ENCODE results near the gene INSC.
"Not testable (repeated sequence)": the region's sequence is repeated elsewhere in the genome, so short reads cannot be mapped to it uniquely, and the experiment has no call there.

Gene INSC

GRCh38 chr11:15114501-15115475, at the start of gene INSC:
TSS of gene INSC (plus strand) at chr11:15114923. CDS start at chr11:15149175, 34,252 bp downstream.
- DNase-seq (ENCODE audit: low read depth), result no peak

- DNase-seq (ENCODE audit: low read depth), result not testable (repeated sequence)
Observed at GRCh38 chr11:15069751-15070150, 45.0 kb upstream of the INSC start.

- DNase-seq (ENCODE audit: low read depth), result no peak
Observed at GRCh38 chr11:15071556-15072255, 43.0 kb upstream of the INSC start.

GRCh38 chr11:15072551-15073143, 42.1 kb upstream of the INSC start:
- no peak for DNase-seq (ENCODE audit: low read depth)

DNA sequence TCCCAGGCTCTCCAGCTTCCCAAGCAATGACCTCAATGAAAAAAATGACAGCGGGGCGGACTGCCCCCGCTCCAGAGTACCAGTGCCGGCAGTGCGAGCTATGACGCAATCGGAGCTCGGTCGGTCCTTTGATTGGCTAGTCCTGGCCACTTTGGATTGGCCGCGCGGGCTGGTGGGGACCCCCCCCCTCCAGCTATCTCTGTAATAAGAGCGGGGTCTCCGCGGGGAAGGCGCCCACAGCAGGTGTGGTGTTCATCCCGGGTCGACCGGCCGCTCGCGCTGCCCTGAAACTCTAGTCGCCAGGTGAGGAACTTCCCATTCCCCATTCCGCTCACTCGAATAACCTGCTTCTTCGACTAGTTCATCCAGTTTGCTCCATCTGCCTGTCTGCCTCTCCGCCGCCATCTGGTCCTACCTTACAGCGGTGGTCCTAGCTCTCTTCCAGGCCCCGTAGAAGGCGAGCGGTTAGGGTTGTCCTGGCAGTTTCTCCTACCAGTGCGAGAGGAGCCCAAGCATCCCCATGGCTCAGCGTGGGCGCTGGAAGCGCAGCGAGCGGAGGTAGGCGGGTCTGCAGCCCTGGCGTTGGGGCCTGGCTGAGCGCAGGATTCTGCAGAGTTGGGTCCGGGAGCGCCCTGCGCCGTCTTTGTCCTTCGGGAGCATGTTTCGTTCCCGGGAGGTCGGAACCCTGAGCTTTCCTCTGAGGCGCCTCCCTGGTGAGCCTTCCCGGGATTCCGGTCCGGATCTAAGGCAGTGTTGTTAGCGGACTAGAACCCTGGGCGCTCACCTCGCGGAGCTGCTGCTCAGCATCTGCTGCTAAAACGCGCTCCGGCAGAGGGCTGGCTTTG, 41.1 kb upstream of the INSC start, which contains the start of gene CALCB:
Gene CALCB, plus strand, starts transcription at position 233 of the 845 bp plus-strand sequence. CDS start 1,126 bp downstream, outside the sequence.
- DNase-seq (ENCODE audit: low read depth), result no peak

DNA sequence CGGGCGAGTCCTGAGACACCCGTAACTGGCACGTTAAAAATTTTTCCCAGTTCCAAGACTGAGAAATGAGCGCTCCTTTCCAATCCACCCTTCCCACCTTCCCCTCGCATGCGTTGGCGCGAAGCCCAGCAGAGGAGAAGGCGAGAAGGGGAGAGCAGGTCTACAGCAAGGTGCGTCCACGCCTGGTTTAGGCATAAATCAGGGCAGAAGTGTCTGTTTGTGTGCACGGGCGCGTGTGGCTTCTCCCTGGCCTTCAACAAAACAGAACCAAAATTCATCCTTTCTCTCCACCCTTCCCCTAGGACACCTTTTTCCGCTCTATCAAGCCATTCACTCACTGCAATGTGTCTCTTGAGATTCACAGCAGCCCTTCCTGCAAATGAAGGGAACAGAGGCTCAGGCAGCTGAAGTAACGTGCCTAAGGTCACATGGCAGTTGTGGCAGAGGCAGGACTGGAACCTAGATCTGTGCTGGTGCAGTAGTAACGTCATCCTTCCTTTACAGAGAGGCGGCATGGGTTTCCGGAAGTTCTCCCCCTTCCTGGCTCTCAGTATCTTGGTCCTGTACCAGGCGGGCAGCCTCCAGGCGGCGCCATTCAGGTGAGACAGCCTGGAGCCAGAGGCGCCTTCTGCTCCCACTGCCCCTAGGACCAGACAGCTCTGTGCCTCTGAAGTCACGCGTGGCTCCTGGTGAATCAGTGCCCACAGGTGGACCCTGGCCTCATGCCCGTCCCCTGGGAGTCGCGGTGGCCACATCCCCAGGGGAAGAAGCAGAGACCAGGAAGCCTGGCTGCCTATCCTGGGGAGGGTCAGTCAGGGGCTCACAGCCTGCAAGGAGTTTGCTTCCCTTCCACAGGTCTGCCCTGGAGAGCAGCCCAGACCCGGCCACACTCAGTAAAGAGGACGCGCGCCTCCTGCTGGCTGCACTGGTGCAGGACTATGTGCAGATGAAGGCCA, 40.2 kb upstream of the INSC start:
- DNase-seq (ENCODE audit: low read depth), result peak; percentile 40

- DNase-seq (ENCODE audit: low read depth), result no peak
Observed at GRCh38 chr11:15075162-15075526, 39.6 kb upstream of the INSC start.

DNA sequence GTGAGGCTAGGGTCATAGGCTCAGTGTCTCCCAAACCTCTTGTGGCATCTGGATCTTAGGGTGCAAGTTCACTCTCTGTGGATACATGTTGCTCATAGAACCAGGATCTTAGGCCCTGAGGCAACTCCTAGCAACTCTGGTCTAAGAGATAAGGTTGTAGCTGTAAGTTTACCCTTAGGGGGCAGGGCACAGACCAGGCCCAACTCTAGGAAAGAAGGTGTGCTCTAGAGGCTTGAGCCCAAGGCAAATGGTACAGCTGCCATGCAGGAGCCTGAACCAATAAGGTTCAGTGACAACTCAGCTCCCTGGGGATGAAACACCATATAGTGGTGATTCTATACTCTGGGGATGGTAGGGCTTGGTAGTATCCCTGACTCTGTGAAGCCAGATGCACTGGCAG, 23.5 kb upstream of the INSC start:
- DNase-seq (ENCODE audit: low read depth), result no peak

DNA sequence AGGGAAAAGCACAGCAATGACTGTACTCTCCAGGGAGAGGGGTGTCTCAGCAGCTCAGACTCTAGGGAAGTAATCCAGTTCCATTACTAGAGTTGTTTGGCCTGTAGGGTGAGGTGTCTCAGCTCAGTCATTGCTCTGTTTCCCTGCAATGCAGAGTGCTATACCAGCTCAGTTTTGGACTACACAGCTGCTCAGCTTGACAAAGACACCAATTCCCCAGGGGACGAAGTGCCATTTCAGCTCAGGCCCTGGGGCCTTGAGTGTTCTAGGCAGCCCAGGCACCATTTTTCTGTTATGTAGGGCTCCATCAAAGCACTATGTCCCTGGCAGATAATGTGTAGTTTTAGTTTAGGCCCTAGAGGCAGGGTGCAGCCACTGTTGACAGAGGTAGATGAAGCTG, 23.1 kb upstream of the INSC start:
- no peak for DNase-seq (ENCODE audit: low read depth)

DNA sequence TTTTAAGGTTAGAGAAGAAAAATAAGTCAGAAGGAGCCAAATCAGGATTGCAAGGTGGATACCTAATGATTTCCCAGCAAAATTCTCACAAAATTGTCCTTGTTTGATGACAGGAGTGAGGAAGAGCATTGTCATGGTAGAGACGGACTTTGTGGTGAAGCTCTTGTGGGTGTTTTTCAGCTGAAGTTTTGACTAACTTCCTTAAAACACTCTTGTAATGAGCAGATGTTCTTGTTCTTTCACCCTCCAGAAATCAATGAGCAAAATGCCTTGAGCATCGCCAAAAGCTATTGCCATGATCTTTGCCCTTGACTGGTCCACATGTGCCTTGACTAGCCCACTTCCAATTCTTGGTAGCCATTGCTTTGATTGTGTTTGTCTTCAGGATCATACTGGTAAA, 21.3 kb upstream of the INSC start:
- no peak for DNase-seq (ENCODE audit: low read depth)

- no peak for DNase-seq (ENCODE audit: low read depth)
Observed at GRCh38 chr11:15095736-15096228, 18.9 kb upstream of the INSC start.

GRCh38 chr11:15097411-15097810, 17.3 kb upstream of the INSC start:
- no peak for DNase-seq (ENCODE audit: low read depth)

DNA sequence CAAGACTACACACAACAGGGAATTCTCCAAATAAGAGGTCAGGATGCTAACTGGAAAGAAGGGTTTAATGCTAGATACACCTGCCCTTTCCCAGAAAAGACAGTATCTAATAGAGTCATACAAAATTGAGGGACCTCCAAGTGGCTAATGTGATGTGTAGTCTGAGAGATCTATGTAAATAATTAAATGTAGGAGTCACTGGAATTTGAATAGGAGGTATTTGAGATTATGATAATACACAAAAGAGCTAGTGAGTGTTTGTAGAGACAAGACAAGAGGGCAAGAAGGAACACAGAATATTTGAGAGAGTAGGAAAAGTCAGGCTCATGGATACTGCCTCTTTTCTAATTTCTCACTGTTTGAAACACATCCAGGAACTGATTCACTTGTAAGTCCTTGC, 15.5 kb upstream of the INSC start:
- DNase-seq (ENCODE audit: low read depth), result no peak

DNA sequence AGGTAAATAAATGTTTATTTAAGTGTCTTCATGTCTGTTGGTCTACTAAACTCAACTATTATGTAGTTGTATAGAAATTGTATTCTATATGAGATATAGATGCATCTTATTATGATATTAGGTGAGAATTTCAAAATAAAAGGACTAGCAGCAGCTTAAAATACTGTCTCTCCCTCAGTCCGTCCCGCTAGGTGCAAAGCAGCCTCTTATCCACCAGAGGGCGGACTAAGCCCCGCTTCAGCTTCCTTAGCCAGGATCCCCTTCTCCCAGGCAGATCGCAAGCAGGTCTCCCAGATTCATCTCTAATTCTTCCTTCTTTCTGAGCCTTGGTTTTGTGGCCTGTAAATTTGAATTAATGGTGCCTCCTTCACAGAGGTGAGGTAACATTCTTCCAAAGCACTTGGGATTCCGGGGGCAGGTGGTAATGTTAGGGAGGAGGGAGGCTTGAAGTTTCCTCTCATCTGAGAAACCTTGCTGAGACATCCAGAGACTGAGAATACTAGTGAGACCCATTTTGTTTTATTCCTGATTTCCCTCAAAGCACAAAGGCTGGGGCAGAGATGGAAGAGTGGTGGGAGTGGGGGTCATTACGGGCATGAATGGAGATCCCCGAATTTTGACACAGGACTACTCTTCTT, 13.5 kb upstream of the INSC start:
- DNase-seq (ENCODE audit: low read depth), result peak; percentile 26

DNA sequence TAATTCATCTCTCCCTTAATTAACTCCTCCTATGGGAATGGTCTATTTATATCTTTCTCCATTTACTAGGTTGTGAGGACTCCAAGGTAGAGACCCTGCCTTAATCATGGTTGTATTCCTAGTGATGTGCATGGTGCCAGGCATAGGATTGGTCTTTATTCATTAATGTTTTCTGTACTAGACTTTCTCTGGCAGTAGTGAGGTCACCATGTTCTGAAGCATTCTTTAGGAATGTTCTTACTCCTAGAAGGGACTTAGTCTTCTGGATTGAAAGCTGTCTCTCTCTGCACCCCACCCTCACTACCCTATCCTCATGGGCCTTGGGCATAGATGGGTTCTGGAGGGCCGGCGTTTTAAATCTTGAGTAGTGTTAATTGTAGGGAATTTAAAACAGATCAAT, 10.6 kb upstream of the INSC start:
- DNase-seq (ENCODE audit: low read depth), result no peak

DNA sequence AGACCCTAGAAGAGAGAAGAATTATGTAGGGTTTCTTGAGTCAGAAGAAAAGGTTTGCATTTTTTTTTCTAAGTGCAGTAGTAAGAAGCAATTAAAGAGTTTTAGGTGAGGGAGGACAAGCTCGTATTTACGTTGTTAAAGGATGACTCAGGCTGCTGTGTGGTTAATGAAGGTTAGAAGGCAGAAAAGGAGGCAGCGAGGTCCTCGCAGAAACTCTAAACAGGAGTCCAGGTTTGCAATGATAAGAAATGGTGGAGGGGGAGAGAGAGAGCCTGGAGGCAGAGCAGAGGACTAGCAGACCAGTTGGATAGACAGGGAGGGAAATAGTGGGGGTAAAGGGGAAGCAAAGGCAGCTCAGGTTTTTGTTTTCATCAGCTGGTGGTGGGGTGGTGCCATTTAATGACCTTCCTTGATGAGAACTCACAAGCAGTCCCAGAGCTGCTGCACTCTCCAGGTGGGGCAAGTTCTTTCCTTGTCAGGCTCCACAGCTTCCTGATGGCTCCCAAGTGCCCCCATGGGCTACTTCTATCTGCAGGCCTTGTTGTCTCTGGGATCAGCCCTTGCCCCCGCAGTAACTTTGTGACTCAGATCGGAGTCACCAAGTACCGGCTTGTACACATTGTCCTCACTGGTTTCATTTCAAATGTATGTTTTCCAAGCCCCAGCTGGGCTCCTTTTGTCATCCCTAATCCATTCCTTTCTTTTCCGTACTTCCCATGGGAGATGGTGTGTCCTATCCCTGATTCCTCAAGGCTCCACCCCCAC, 8.3 kb upstream of the INSC start:
- DNase-seq (ENCODE audit: low read depth), result no peak

DNA sequence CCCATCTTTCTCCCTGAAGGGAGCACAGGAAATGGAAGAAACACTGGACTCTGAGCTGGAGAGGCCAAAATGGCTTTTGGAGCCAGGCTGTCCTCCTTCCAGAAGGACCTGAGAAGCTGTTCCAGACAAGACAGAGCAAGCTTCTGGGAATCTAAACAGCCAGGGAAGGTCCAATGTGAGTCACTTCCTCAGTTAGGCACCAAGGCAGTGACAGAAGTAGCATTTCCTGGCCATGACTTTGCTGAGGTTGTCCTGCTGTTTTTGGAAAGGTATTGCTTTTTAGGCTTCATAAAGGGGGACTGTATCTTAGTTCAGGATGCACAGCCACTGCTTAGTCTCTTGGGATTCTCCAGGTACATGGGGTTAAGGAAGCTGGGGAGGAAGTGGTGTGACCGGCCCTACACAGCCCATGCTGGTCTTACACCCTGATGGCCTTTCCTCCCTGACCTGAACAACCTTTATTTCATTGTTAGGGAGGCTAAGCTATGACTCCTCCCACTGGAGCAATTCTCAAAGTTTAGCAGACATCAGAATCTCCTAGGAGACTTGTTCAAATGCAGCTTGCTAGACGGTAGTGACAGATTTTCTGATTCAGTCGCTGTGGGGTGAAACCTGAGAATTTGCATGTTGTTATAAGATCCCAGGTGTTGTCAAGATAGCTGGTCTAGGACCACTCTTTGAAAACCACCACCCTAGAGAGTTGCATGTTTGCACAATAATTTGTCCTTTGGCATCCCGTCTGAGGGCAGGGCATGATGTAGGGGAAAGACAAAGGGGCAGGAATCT, 6.8 kb upstream of the INSC start:
- DNase-seq (ENCODE audit: low read depth), result no peak

DNA sequence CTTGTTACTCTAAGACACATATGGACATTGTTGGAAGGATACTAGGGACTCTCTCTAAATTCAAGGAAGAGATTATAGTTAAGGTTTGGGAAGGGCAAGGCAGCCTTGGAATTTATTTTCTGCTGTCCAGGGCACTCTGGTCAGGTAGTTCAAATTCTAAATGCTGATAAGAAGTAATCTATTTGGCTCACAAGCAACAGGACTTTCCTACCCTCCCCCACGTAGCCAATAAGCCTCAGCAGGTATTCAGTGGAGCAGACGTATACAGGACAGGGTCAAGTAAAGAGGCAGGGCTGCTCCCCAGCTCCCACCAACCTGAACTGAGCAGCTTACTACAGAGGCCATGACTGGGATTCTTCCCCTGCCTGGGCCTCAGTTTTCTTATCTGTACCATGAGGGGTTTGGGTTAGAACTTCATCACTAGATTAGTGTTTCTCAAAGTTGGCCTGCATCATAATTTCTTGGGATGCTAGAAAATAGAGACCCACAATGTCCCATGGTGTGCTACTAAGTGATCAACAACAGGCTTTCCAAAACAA, 6.1 kb upstream of the INSC start:
- DNase-seq (ENCODE audit: low read depth), result no peak

All from CMK (cell line).